Bone marrow (tissue), 2 donors: ENCODE results near the gene ITIH5.

ENCODE experiments used
- DNase-seq, 2 donors: peaks; one replicate each; lab custom pipeline; 2025; lab: John Stamatoyannopoulos, UW

The ITIH5 gene

GRCh38 chr10:7547206-7547605, 119.6 kb downstream of the ITIH5 start:
- no peak for DNase-seq

GRCh38 chr10:7546385-7546967, 120.3 kb downstream of the ITIH5 start:
- DNase-seq = no peak

GRCh38 chr10:7545792-7546191, 121.0 kb downstream of the ITIH5 start:
- no peak for DNase-seq

GRCh38 chr10:7545261-7545660, 121.5 kb downstream of the ITIH5 start:
- no peak for DNase-seq

GRCh38 chr10:7544203-7544602, 122.6 kb downstream of the ITIH5 start:
- no peak for DNase-seq

GRCh38 chr10:7542189-7542914, 124.4 kb downstream of the ITIH5 start:
- no peak for DNase-seq

- no peak for DNase-seq
Measured at GRCh38 chr10:7541137-7542087, 125.4 kb downstream of the ITIH5 start.

GRCh38 chr10:7538970-7539654, 127.7 kb downstream of the ITIH5 start:
- no peak for DNase-seq

- no peak for DNase-seq
Measured at GRCh38 chr10:7537126-7537525, 129.6 kb downstream of the ITIH5 start.

- DNase-seq = no peak
Measured at GRCh38 chr10:7534480-7534852, 132.3 kb downstream of the ITIH5 start.

GRCh38 chr10:7533657-7534479, 132.9 kb downstream of the ITIH5 start:
- DNase-seq = no peak

GRCh38 chr10:7532723-7533498, 133.9 kb downstream of the ITIH5 start:
- no peak for DNase-seq

GRCh38 chr10:7529638-7530037, 137.1 kb downstream of the ITIH5 start:
- DNase-seq = no peak

- no peak for DNase-seq
Measured at GRCh38 chr10:7527468-7527867, 139.3 kb downstream of the ITIH5 start.

- no peak for DNase-seq
Measured at GRCh38 chr10:7526017-7526400, 140.8 kb downstream of the ITIH5 start.

- DNase-seq = peak in 1 of 2 donors; percentile 49
Measured at GRCh38 chr10:7525314-7526016, 141.3 kb downstream of the ITIH5 start.

GRCh38 chr10:7523656-7524055, 143.1 kb downstream of the ITIH5 start:
- no peak for DNase-seq

- DNase-seq = no peak
Measured at GRCh38 chr10:7520507-7521485, 146.0 kb downstream of the ITIH5 start.

- DNase-seq = no peak
Measured at GRCh38 chr10:7519351-7519750, 147.4 kb downstream of the ITIH5 start.
